HepG2 (cell line): Measurements from ENCODE around the gene DNAJC15.
"Not testable (repeated sequence)": the region's sequence is repeated elsewhere in the genome, so short reads cannot be mapped to it uniquely, and the experiment has no call there.

Experiments used
- AGO1 ChIP-seq: fragments of 200-400 bp; formaldehyde crosslinking; IDR thresholded peaks from 2 replicates; pipeline ENCODE4 v1.6.1; 2017; ENCODE audit warnings: mild to moderate bottlenecking, low read depth, low read length, moderate library complexity; ENCODE audit not compliant: poor library complexity, severe bottlenecking
- ATF3 ChIP-seq: sonication (generic); formaldehyde crosslinking; IDR thresholded peaks from 2 replicates; pipeline ENCODE4 v1.4.0; 2020; ENCODE audit warnings: missing genetic modification reagents
- CREM ChIP-seq, 2 experiments: sonication (generic) in 1 of 2; formaldehyde crosslinking in 1 of 2; IDR thresholded peaks; 2 replicates each; pipeline versions ENCODE4 v1.4.0 to v1.6.1; 2016 to 2020; ENCODE audit warnings: antibody characterized with exemption in 1 of 2, mild to moderate bottlenecking in 1 of 2, missing genetic modification reagents in 1 of 2
- CTCF ChIP-seq: sonication (generic); formaldehyde crosslinking; IDR thresholded peaks from 2 replicates; pipeline ENCODE4 v1.5.0; 2020; ENCODE audit warnings: mild to moderate bottlenecking, missing genetic modification reagents, moderate library complexity
- MAX ChIP-seq: IDR thresholded peaks from 2 replicates; pipeline ENCODE4 v1.6.1; 2012; ENCODE audit warnings: inconsistent platforms
- MTA1 ChIP-seq: sonication (generic); formaldehyde crosslinking; IDR thresholded peaks from 2 replicates; pipeline ENCODE4 v1.4.0; 2020; ENCODE audit warnings: missing genetic modification reagents, mild to moderate bottlenecking, borderline replicate concordance
- NFYB ChIP-seq: sonication (generic); formaldehyde crosslinking; IDR thresholded peaks from 2 replicates; pipeline ENCODE4 v1.4.0; 2020; ENCODE audit warnings: missing genetic modification reagents
- RAD21 ChIP-seq: fragments of 450-650 bp; formaldehyde crosslinking; IDR thresholded peaks from 2 replicates; pipeline ENCODE4 v1.5.0; 2020; ENCODE audit warnings: mild to moderate bottlenecking
- SMARCC2 ChIP-seq: fragments of 450-650 bp; IDR thresholded peaks from 2 replicates; pipeline ENCODE4 v1.6.1; 2017; ENCODE audit warnings: antibody characterized with exemption, mild to moderate bottlenecking
- SP1 ChIP-seq, 2 experiments: fragments of 450-650 bp in 1 of 2; sonication (generic) in 1 of 2; formaldehyde crosslinking in 1 of 2; IDR thresholded peaks; 2 replicates each; pipeline versions ENCODE4 v1.4.0 to v1.6.1; 2016 to 2020; ENCODE audit warnings: missing genetic modification reagents in 1 of 2
- ZNF256 ChIP-seq: sonication (generic); formaldehyde crosslinking; conservative IDR thresholded peaks from 2 replicates; pipeline ENCODE4 v1.4.0; 2020; ENCODE audit warnings: missing genetic modification reagents
- ZNF724P ChIP-seq: sonication (generic); formaldehyde crosslinking; IDR thresholded peaks from 2 replicates; pipeline ENCODE4 v1.8.0; 2022; ENCODE audit warnings: missing genetic modification reagents, borderline replicate concordance
- ZSCAN25 ChIP-seq: sonication (generic); formaldehyde crosslinking; IDR thresholded peaks from 2 replicates; pipeline ENCODE4 v1.8.0; 2022; ENCODE audit warnings: mild to moderate bottlenecking, missing genetic modification reagents
- TF ChIP-seq, protein P1 (sequence below): sonication (generic); formaldehyde crosslinking; IDR thresholded peaks from 2 replicates; pipeline ENCODE4 v1.8.0; 2022; ENCODE audit warnings: low read depth, missing genetic modification reagents

DNA sequence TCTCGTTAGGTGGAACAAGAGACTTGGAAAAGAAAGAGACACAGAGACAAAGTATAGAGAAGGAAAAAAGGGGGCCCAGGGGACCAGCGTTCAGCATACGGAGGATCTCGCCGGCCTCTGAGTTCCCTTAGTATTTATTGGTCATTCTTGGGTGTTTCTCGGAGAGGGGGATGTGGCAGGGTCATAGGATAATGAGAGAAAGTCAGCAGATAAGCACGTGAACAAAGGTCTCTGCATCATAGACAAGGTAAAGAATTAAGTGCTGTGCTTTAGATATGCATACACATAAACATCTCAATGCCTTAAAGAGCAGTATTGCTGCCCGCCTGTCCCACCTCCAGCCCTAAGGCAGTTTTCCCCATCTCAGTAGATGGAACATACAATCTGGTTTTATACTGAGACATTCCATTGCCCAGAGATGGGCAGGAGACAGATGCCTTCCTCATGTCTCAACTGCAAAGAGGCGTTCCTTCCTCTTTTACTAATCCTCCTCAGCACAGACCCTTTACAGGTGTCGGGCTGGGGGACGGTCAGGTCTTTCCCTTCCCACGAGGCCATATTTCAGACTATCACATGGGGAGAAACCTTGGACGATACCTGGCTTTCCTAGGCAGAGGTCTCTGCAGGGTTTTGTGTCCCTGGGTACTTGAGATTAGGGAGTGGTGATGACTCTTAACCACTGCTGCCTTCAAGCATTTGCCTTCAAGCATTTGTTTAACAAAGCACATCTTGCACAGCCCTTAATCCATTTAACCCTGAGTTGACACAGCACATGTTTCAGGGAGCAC, 17.4 kb downstream of the DNAJC15 start:
- not testable (repeated sequence) for TF ChIP-seq CTCF (CRISPR knock-in tag); CREM (IDR thresholded peaks at IDR 0.05); CREM (CRISPR knock-in tag; IDR thresholded peaks at IDR 0.05); MTA1; SP1 (IDR thresholded peaks at IDR 0.05); SP1 (CRISPR knock-in tag; IDR thresholded peaks at IDR 0.05); NFYB (CRISPR knock-in tag); ATF3 (CRISPR knock-in tag); ZNF256; MAX; RAD21 (CRISPR knock-in tag); ZNF724P; AGO1; SMARCC2; ZSCAN25 (CRISPR knock-in tag)
- TF ChIP-seq, protein P1, sequence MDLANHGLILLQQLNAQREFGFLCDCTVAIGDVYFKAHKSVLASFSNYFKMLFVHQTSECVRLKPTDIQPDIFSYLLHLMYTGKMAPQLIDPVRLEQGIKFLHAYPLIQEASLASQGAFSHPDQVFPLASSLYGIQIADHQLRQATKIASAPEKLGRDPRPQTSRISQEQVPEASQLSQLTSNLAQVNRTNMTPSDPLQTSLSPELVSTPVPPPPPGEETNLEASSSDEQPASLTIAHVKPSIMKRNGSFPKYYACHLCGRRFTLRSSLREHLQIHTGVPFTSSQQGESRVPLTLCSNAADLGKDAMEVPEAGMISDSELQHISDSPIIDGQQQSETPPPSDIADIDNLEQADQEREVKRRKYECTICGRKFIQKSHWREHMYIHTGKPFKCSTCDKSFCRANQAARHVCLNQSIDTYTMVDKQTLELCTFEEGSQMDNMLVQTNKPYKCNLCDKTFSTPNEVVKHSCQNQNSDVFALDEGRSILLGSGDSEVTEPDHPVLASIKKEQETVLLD (CRISPR knock-in tag): not testable (repeated sequence)
